ENCODE measurements around the gene JARID2.
"Not testable (repeated sequence)": the region's sequence is repeated elsewhere in the genome, so short reads cannot be mapped to it uniquely, and the experiment has no call there.

Gene JARID2

GRCh38 chr6:15265787-15266186 is 19.9 kb downstream of the JARID2 start:
- no peak for DNase-seq

GRCh38 chr6:15266423-15266996 is 20.6 kb downstream of the JARID2 start:
- DNase-seq = no peak

DNA sequence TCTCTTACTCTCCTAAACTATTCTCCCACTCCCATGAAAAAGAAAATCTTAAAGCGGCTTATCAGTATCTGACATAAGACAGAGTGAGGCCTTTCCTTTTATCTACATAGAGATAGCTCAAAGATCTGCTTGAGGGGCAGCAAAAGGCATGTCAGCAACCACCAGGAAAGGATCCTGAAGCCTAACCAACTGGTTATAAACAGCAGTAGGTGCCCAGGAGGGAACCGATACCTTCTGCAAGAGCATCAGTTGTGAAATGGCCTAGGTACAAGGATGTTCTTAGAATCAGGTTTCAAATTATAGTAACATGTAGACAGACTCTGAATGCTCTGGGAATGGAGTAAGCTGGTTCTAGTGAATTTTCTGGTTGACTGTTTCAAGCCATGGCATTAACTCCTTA is 21.4 kb downstream of the JARID2 start:
- no peak for DNase-seq

- no peak for DNase-seq
These were observed 22.5 kb downstream of the JARID2 start for GRCh38 chr6:15268137-15268908.

- no peak for DNase-seq
These were observed 23.1 kb downstream of the JARID2 start for GRCh38 chr6:15269011-15269410.

DNA sequence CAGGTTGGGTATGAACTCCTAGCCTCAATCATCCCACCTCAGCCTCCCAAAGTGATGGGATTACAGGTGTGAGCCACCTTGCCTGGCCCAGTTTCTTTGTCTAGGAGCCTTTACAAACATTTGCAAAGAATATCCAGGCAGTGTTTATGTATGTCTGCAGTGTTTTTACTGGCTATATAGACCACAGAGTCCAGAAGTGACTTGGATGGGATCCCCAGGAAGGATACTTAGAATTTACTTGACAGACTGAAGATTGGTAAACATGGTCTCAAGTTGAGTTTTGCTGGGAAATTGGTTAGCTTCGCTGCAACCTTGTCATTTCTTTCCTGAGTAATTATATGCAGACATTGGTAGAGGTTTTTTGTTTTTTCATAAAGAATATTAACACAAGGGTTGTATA is 23.8 kb downstream of the JARID2 start:
- DNase-seq = no peak

DNA sequence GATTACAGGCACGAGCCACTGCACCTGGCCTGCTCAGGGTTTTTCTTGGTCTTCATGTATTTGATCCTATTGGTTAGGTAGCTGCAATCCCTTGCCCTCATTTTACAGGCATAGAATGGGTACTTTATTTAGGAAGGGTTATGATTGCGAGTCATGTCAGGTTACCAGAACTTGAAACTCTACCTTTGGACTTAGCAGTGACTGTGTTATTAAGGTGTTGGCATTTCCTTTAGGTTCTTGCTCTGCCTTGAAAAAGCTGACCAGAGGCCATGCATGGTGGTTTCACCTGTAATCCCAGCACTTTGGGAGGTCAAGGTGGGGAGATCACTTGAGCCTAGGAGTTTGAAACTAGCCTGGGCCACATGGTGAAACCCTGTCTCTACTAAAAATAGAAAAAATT is 24.5 kb downstream of the JARID2 start:
- no peak for DNase-seq

GRCh38 chr6:15272562-15272961 is 26.7 kb downstream of the JARID2 start:
- DNase-seq = no peak

DNA sequence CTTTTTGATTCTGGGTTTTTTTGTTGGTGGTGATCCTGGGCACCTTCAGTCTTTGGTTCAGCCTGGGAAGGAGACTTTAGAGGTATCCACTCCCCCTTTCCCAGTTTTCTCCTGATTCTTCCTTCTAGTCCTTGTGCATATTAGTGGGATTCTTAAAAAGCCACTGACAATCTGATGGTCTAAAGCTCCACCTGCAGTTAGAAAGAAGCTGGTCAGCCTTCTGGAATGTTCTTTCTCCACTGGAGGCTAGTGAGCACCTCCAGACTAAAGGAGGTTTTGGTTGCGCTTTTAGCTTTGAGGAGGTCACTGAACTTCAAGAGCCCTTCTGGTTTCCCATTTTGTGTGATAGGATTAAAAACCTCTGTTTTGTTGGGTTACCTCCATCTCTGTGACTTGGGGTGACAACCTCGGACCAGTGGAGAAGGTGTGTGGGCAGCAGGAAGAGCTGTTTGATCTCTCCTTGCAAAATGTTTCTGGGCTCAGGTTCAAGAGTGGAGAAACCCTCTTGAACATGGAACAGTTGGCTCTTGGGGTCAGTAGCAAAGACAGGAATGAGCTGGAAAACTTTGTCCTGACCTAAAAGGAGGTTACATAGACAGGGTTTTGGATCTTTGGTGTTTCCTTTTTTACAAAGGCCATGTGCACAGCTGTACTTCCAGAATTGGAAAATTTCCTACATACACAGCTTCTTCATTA is 29.0 kb downstream of the JARID2 start:
- no peak for DNase-seq

- DNase-seq = no peak
These were observed 30.4 kb downstream of the JARID2 start for GRCh38 chr6:15276036-15276985.

- no peak for DNase-seq
These were observed 33.3 kb downstream of the JARID2 start for GRCh38 chr6:15279047-15279661.

DNA sequence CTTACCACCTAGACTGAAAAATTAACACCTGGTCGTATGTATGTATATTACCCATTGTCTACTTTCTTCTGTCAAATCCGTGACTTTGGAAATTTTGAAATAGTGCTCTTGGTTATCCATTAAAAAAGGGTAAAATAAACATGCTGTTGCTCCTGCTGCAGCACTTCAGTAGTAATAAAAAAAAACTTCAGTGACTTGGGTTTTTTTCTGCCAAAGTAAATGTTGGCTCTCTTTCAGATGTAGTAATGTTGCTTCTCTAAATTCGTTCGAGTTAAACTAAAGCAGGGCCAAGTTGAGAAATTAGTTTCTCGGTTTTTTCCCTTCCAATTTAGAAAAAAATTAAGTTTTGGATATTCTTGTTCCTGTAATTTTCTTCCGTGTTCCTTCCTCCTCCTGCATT is 34.2 kb downstream of the JARID2 start:
- DNase-seq = no peak

DNA sequence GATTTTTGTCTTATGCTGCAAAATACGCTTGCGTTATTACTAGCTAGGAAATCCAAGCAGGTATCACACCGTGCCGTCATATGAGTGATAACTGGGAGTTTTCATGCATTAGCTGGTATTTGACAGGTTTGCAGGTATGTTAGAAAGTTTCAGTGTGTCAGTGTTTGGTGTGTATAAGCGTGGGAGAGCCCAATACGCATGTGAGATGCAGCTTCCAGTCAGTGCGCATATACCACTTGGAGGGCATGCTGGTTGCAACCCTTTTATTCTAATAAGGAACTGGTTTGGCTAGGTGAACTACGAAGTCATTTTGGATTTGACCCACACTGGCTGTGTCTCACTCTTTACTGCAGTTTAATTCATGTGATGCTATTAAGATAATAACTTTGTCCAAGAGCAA is 35.1 kb downstream of the JARID2 start:
- DNase-seq = no peak

- no peak for DNase-seq
These were observed 36.5 kb downstream of the JARID2 start for GRCh38 chr6:15282334-15282733.

- no peak for DNase-seq
These were observed 38.1 kb downstream of the JARID2 start for GRCh38 chr6:15283986-15284361.

- DNase-seq = no peak
These were observed 38.9 kb downstream of the JARID2 start for GRCh38 chr6:15284743-15285142.

DNA sequence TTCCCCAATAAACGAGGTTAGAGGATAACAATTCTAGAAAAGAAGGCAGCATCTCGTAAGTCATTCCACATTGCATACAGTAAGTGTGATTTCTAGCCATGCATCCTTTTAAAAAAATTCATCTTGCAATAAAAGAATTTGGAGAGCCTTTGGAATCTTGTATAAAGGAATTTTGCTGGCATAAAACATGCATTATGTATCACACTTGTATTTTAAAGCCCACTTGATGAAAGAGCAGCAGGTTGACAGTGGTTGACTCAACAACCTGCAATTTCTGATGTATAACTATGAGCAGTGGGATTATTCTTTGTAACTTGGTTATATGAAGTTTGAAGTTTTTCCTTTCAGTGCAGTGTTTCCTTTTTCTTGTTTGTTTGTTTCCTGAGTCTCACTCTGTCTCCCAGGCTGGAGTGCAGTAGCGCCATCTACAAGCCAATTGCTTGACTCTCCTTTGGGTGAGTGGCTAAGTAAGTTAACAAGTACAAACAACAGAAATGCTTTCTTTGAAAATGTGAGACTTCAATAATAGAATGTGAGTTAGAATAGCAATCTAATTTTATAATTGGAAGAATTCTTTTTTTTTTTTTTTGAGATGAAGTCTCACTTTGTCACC is 39.9 kb downstream of the JARID2 start:
- no peak for DNase-seq

DNA sequence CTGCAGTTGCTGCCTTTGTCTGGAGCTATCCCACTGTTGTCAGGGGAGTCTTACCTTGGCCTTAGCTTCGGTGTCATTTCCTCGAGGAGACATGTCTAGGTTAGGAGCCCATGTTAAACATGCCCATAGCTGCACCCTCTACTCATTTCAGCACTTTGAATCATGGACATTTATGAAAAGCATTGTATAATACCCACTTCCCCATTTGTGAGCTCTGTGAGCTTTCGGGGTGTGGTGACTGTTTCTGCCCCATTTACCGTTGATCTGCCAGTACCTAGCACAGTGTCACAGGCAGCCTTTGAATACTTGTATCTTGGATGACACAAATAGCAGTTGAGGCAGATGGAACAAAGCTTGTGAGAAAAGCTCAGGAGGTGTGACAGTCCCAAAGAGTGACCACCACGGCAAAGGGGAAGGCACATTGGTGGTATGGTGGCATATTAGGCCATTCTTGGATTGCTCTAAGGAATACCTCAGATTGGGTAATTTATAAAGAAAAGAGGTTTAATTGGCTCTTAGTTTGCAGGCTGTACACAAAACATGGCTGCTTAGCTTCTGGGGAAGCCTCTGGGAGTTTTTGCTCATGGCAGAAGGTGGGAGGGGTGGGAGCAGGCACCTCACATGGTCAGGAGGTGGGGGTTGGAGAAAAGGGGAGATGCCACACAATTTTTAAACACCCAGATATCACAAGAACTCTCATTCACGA is 42.0 kb downstream of the JARID2 start:
- no peak for DNase-seq

- no peak for DNase-seq
These were observed 43.0 kb downstream of the JARID2 start for GRCh38 chr6:15288856-15289255.

- not testable (repeated sequence) for DNase-seq
These were observed 43.6 kb downstream of the JARID2 start for GRCh38 chr6:15289456-15289855.

GRCh38 chr6:15290067-15290680 is 44.3 kb downstream of the JARID2 start:
- no peak for DNase-seq
